Duodenal mucosa (tissue), 2 donors: Measurements from ENCODE around the gene AHDC1.

Source experiments
- H3K27ac ChIP-seq: one replicate; pipeline ENCODE4 v1.7.0; 2013; ENCODE audit warnings: low read depth, low read length
- H3K27me3 ChIP-seq, 2 donors: one replicate each; pipeline ENCODE4 v1.7.0; 2013; ENCODE audit warnings: low read length in 2 of 2, control low read depth in 1 of 2; ENCODE audit not compliant: insufficient read depth in 2 of 2, control insufficient read depth in 1 of 2
- H3K36me3 ChIP-seq, 2 donors: one replicate each; pipeline ENCODE4 v1.7.0; 2013; ENCODE audit warnings: low read length in 2 of 2, control low read depth in 1 of 2; ENCODE audit not compliant: insufficient read depth in 2 of 2, control insufficient read depth in 1 of 2
- H3K4me1 ChIP-seq, 2 donors: one replicate each; pipeline ENCODE4 v1.7.0; 2013; ENCODE audit warnings: low read length in 2 of 2, control low read depth in 1 of 2; ENCODE audit not compliant: insufficient read depth in 2 of 2, control insufficient read depth in 1 of 2
- H3K4me3 ChIP-seq, 2 donors: one replicate each; pipeline ENCODE4 v1.7.0; 2013; ENCODE audit warnings: low read length in 2 of 2, low read depth in 1 of 2
- H3K9ac ChIP-seq, 2 donors: one replicate each; pipeline ENCODE4 v1.7.0; 2013; ENCODE audit warnings: low read length in 2 of 2, low read depth in 1 of 2
- H3K9me3 ChIP-seq, 2 donors: one replicate each; pipeline ENCODE4 v1.7.0; 2013; ENCODE audit warnings: low read length in 2 of 2, control low read depth in 1 of 2; ENCODE audit not compliant: control insufficient read depth in 1 of 2

AHDC1 gene

DNA sequence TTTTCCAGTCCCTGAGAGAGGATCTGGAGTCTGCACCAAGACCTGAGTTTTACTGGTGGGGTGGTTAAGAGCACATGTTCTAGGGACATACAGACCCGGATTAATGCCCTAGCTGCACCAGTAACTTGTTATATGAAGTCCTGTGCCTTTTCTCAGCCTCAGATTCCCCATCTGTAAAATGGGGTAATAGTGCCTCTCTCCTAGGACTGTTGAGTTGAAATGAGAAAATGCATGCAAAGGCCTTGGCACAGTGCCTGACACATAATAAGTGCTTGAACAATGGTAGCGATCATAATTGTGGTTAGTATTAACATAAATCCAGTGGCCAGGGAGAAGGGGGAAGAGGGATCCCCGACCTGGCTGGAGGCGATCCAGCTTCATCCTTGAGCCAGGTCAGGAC is 12.3 kb downstream of the AHDC1 start:
- Histone ChIP-seq H3K4me3 (no peak overlapping the region), H3K4me1 (peaks cover 21 to 28% of the 10 kb centered on the region in 2 donors), H3K27ac (no peak overlapping the region), H3K36me3 (peaks cover 0 to 3% of the 10 kb centered on the region in 2 donors), H3K9ac (no peak overlapping the region), H3K27me3 (no peaks in the 10 kb centered on the region), H3K9me3 (no peaks in the 10 kb centered on the region)

DNA sequence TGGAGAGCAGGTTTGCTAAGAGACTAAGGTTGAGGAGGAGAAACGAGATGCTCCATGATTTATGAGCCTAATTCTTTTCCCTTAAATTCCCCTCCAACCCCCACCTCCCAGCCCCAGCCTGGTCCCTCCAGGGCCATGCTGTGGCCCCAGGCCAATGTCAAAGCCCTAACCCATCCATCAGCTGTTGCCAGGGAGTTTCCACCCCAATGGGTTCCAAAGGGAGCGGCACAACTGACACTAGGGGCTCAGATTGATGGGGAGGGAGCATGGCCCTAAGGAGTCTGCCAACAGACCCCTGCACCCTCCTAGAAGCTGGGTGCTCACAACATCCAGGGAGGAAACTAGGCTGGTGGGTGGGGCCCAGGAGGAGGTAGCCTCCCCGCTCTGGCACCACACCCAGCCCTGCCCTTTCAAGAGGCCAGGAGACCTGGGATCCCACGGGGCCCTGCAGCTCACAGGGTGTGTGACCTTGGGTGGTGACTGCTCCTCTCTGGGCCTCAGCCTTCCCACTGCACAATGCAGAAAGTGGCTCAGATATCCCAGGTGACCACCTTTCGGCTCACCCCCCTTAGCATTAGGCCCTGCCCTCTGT is 12.9 kb downstream of the AHDC1 start:
- Histone ChIP-seq H3K4me3 (no peak overlapping the region), H3K9ac (no peak overlapping the region), H3K27me3 (no peaks in the 10 kb centered on the region), H3K36me3 (peaks cover 0 to 3% of the 10 kb centered on the region in 2 donors), H3K9me3 (no peaks in the 10 kb centered on the region), H3K4me1 (peaks cover 21 to 28% of the 10 kb centered on the region in 2 donors), H3K27ac (no peak overlapping the region)

DNA sequence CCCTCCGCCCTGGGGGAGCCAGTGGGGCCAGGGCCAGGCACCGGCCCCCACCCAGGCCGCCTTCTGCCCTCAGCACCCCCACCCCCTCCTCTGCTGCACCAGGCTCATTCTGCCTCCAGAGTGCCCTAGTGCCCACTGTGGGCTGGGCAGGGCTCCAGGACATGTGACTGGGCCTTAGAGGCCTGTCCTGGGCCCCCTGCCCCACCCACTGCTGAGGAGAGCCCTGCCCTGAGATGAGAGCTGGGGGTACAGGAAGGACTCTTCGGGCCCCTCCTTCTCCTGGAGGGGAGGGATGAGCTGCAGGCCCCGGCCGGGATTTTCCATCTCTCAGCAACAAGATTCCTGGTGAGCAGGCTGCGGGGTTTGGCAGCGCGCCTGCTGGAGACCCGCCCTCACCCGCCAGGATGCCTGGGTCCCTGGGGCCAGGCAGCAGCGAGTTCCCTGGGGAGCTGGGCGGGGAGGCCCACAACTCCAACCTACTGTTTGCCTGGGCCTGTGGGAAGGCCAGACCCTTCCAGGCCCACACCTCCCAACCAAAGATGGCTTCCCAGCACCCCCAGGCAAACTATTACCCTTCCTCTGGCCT is 14.0 kb downstream of the AHDC1 start:
- peaks cover 21 to 24% of the 10 kb centered on the region in 2 donors for H3K4me1 ChIP-seq

DNA sequence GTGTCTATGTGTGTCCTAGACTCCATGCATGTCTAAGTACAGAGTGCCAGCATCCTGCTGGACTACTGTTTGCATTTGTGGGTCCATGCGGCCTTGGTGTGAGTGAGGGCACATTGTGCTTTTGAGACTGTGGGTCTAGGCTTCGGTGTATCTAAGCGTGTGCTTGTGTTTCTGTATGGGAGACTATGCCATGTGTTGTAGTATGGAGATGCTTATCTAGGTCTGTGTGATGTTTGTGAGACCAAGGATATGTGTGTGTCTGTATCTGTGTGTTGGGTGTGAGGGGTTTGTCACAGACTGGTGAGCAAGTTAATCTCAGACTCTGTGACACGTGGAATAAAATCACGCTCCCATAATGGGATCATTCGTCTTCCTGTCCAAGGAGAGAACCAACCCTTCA is 14.5 kb downstream of the AHDC1 start:
- Histone ChIP-seq H3K27me3 (no peaks in the 10 kb centered on the region), H3K27ac (no peak overlapping the region), H3K4me1 (peaks cover 21 to 24% of the 10 kb centered on the region in 2 donors), H3K9ac (no peak overlapping the region), H3K9me3 (no peaks in the 10 kb centered on the region), H3K36me3 (peaks cover 0 to 3% of the 10 kb centered on the region in 2 donors), H3K4me3 (no peak overlapping the region)

More for the DNA sequence above, 14.0 kb downstream of the AHDC1 start:
- Histone ChIP-seq H3K36me3 (peaks cover 0 to 3% of the 10 kb centered on the region in 2 donors), H3K9ac (no peak overlapping the region), H3K4me3 (no peak overlapping the region), H3K27ac (no peak overlapping the region), H3K9me3 (no peaks in the 10 kb centered on the region), H3K27me3 (no peaks in the 10 kb centered on the region)

DNA sequence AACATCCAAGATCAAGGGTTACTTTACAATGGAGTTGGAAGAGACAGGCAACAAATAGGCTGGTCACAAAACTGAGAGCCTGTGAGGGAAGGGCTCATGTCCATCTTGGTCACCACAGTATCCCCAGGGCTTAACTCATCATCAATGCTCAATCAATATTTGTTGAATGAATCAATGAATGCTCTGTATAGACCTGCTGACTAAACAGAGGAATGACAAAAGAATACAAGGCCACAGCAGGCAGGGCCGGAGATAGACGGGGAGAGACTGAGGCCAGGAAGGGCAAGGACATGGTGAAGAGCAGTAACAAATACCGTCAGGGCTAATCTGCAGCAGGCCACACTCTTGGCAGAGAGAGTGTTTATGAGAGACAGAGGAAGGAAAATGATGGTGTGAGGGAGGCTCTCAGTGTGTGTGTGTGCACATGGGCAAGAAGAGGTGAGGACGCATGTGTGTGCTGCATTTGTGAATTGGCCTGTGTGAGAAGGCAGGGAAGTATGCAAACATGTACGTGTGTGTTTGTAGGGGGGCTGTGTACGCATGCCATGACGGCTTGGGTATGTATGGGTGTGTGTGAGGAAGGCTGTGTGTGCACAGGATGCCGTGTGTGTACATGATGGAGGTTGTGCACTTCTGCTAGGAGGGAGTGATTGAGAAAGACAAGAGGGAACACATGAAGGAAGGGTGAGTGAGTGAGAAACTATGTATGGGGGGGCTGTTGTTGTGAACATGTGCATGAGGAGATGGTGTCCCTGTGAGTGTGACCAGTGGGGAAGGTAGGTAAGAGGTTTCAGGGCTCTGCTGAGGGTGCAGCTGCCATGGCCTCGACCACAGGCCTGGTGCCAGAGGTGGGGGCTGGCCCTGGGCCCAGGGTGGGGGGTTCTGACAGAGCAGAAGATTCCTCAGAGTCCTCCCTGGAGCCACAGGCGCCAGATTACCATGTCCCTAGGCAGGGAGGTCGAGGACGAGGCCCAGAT is 15.4 kb downstream of the AHDC1 start:
- peaks cover 0 to 3% of the 10 kb centered on the region in 2 donors for H3K36me3 ChIP-seq
- no peak overlapping the region for H3K4me3 ChIP-seq
- no peaks in the 10 kb centered on the region for H3K27me3 ChIP-seq
- no peak overlapping the region for H3K27ac ChIP-seq
- H3K4me1 ChIP-seq = peaks cover 21 to 24% of the 10 kb centered on the region in 2 donors
- no peaks in the 10 kb centered on the region for H3K9me3 ChIP-seq
- no peak overlapping the region for H3K9ac ChIP-seq

DNA sequence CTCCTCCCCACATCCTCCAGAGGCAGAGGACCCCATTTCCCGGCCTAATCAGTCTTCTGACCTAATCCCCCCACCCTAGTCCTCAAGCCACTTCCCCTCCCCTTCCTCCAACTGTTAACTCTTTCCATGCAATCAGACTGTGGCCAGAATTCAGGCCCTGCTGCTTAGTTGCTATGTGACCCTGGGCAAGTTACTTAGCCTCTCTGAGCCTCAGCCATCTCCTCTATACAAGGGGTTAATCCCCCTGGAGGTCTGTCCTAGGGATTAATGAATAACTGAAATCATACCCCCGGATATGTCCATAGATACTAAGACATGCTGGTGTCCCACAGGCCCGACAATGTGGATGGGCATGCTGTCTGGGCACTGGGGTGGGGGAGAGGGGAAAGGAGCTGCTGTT is 18.3 kb downstream of the AHDC1 start:
- no peak overlapping the region for H3K4me3 ChIP-seq
- H3K36me3 ChIP-seq = peaks cover 0 to 3% of the 10 kb centered on the region in 2 donors
- peaks cover 11 to 13% of the 10 kb centered on the region in 2 donors for H3K4me1 ChIP-seq
- H3K9me3 ChIP-seq = no peaks in the 10 kb centered on the region
- H3K9ac ChIP-seq = no peak overlapping the region
- no peaks in the 10 kb centered on the region for H3K27me3 ChIP-seq
- no peak overlapping the region for H3K27ac ChIP-seq

DNA sequence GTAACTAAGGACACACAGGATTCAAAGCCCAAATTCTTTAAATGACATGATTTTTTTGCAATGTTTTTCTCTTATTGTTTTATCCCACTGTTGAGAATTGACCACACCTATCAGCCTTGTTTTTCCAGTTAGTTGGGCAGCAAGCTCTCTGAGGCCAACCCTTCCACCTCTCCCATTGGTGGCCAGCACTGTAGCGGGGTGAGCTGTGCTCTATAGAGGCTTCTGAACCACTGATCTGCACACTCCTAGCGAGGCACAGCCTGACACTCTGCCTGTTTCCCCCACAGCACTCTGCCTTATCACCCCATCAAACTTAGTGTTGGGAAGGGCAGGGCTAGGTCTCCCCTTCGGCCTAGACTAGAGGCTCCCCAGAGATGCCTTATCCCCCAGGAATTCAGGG is 19.5 kb downstream of the AHDC1 start:
- H3K27me3 ChIP-seq = no peaks in the 10 kb centered on the region
- H3K9ac ChIP-seq = no peak overlapping the region
- no peaks in the 10 kb centered on the region for H3K9me3 ChIP-seq
- no peaks in the 10 kb centered on the region for H3K36me3 ChIP-seq
- H3K27ac ChIP-seq = no peak overlapping the region
- H3K4me1 ChIP-seq = peaks cover 3% of the 10 kb centered on the region in 2 donors
- H3K4me3 ChIP-seq = no peak overlapping the region

DNA sequence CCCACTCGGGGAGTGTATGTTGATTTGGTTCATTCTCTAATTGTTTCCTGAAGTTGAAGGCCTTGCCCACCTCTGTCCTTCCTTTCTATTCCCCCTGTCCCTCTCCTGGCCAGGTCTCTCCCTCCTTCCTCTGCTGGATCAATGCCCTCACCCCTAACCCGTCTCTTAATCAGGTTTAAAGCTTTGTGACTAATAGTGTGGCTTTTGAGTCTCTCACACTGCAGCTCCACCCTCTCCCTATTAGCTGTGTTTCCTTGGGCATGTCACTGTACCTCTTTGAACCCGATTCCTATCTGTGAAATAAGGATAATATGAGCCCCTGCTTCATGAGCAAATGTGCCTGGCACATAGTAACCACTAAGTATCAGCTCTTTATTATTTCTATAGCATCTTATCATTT is 20.5 kb downstream of the AHDC1 start:
- Histone ChIP-seq H3K4me1 (peaks cover 0 to under 1% of the 10 kb centered on the region in 2 donors), H3K27me3 (no peaks in the 10 kb centered on the region), H3K4me3 (no peak overlapping the region), H3K9me3 (no peaks in the 10 kb centered on the region), H3K27ac (no peak overlapping the region), H3K9ac (no peak overlapping the region), H3K36me3 (no peaks in the 10 kb centered on the region)

DNA sequence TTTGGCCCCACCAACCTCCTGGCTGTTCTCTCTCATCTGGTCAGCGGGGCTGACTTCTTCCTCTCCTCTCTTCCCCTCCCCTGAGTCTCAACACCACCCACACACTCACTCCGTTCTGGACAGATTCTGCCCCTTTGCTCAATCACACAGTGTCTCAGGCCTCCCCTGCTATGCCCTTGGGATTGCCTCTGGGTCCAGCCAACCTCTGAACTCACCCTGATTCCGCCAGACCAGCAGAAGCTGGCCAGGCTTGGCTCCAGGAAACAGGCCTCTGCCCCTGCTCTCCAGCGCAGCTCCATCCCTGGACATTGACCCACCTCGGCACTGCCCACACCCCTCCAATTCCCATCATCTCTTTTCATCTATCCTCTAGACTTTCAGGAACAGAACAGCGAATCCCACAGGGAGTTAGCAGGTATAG is 22.1 kb downstream of the AHDC1 start:
- Histone ChIP-seq H3K4me1 (peaks cover 0 to 3% of the 10 kb centered on the region in 2 donors), H3K27me3 (no peaks in the 10 kb centered on the region), H3K4me3 (no peak overlapping the region), H3K36me3 (no peaks in the 10 kb centered on the region), H3K9ac (no peak overlapping the region), H3K27ac (no peak overlapping the region), H3K9me3 (no peaks in the 10 kb centered on the region)
